Measurements from ENCODE around the gene PRPH. TPM values are rescaled to one million over a fixed set of nuclear protein-coding genes. Genes with fewer than 3 reads are reported as not detected.
"Not testable (repeated sequence)": the region's sequence is repeated elsewhere in the genome, so short reads cannot be mapped to it uniquely, and the experiment has no call there.

Gene PRPH
- total RNA-seq, 1 experiment from 2014 or later: 0.10 TPM

GRCh38 chr12:49332891-49333371 lies 38.0 kb downstream of the PRPH start:
- no peak for DNase-seq (ENCODE audit: low spot score)

DNA sequence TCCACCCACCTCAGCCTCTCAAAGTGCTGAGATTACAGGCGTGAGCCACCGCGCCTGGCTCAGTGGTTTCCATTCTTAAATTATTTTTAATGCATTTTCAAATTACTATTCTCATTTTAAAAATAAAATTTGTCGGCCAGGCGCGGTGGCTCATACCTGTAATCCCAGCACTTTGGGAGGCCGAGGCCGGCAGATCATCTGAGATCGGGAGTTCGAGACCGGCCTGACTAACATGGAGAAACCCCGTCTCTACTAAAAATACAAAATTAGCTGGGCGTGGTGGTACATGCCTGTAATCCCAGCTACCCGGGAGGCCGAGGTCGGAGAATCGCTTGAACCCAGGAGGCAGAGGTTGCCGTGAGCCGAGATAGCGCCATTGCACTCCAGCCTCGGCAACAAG lies 38.8 kb downstream of the PRPH start:
- not testable (repeated sequence) for DNase-seq (ENCODE audit: low spot score)

DNA sequence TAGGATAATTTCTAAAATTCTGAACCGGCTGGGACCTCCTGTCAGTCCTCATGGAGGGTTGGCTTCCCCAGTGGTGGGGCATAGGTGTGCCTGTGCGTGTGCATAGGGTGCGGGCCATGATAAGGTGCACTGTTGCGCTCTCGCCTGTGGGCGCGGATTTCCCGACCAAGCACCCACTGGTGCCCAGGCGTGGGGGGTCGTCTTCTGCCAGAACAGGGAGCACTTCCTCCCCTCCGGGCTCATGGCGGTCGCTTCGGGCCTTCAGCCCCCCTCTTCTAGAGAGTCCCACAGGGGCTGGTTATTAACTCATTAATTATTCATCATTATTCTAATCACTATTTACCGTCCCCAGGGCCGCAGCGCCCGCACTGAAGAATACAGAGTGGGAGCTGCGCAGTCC lies 39.3 kb downstream of the PRPH start:
- DNase-seq (ENCODE audit: low spot score): no peak

- no peak for DNase-seq (ENCODE audit: low spot score)
Measured at GRCh38 chr12:49334681-49335080, 39.7 kb downstream of the PRPH start.

DNA sequence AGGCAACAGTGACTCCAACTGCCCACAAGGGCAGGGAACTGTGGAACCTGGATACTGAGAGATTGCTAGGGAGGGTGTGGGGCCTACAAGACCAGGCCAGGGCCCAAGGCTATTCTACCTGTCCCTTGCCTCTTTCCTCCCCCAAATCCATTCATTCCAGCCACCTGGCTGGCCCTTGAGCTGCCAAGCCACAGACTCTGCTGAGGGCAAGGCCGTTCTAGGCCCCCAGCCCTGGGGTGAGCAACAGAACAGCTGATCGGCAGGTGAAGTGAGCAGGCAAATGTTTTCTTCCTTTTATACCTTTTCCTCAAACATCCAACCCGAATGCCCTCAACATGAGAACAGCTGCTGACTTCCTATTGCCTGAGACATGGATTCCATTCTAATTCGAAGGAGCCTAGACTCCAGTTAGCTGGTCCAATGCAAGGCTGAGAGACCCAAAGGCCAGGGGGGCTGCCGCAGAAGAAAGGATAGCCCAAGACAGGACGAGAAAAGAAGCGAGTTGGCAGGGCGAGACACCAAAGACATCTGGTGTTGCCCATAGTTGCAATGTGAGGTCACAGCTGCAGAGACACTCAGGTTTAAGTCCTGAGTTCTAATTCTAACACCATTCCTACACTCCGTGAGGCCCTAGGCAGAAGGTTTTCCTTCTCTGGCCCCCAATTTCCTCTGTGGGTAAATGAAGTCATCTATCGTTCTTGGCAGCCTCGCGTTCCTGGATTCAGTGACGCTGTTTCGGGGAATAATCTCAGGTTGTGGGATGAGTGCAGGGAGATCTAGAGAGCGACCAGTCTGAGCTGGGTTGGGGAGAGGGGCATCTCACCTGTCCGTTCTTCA lies 40.4 kb downstream of the PRPH start:
- no peak for DNase-seq (ENCODE audit: low spot score)

- no peak for DNase-seq (ENCODE audit: low spot score)
Measured at GRCh38 chr12:49335955-49336644, 41.2 kb downstream of the PRPH start.

- DNase-seq (ENCODE audit: low spot score): peak; percentile 48
Measured at GRCh38 chr12:49336645-49337584, 42.0 kb downstream of the PRPH start, which contains the start of gene C1QL4. C1QL4 (minus strand) TSS chr12:49337188; CDS start chr12:49336477, 711 bp downstream.

DNA sequence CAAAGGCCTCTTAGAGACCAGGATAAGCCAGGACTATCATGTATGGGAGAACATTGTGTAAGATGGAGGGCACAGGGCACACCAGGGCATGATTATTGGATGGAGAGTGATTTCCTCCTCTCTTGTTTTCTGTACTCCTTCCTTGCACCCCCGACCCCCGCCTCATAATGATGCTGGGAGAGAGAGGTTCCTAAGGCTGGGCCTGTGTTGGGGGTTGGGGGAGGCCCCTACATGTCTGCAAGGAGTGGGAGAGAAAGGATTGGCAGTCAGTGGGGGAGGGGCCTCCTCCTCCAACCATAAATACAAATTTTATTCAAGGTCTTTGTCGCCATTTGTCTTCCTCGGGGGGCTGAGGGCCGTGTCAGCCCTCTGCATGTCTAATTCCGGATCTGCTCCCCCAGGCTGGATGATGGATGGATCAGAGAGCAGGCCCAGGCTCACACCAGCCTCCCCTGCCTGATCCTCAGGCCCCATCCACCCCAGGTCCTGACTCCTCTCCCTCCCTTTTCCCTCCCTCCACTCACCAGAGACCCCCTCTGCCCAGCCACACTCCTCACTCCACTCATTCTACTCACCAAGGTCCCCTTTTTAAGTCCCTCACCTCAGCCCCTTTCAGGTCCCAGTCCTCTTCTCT lies 44.0 kb downstream of the PRPH start:
- DNase-seq (ENCODE audit: low spot score): no peak

DNA sequence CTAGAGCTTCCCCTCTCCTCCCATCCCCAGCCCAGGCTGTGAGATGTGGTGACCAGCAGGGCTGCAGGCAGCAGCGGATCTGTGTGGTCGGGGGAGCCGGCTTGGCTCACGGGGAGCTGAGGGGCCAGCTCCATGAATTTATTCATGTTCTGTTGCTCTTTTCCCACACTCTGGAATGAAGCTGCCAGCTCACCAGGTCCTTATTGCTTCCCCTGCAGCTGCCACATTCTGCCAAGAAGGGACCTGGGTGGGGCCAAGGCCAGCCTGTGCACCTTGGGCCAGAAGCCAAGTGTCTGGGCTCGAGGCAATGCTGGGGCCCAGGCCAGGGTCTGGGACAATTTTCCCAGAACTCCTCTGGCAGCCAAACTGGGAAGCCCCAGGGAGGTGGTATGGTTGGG lies 44.5 kb downstream of the PRPH start:
- DNase-seq (ENCODE audit: low spot score): peak; percentile 29

DNA sequence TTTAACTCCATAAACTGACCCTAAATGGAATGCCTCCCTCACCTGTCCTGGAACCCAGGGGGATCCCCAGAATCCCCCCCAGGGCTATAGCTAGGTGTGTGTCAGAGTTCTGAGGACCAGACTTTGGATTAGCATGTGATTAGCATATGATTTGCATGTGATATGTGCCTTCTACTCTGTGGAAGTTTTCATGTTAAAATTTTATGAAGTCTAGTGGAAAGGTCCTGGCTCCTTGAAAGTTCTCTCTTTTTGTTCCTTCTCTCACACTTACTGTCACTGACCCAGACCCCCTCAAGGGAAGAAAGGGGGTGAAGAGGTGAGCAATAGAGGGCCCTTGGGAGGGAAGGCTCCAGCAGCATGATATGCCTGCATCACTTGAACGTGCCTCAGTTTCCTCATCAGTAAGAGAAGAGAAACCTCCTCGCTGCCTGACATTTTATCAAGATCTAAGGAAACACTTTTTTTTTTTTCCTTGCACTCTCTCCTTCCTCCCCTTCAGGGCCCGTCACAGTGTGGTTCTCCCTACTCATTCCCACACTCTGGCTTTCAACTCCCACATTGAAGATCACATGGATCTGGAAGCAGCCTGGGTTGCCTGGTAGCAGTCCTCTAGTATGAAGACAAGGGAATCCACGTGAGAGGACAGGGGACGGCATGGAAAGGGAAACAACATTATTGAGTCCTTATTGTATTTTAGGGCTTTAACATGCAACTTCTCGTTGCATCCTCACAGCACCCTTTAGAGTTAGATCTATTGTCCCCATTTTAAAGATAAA lies 45.3 kb downstream of the PRPH start:
- no peak for DNase-seq (ENCODE audit: low spot score)

- DNase-seq (ENCODE audit: low spot score): no peak
Measured at GRCh38 chr12:49340971-49341776, 46.2 kb downstream of the PRPH start.

DNA sequence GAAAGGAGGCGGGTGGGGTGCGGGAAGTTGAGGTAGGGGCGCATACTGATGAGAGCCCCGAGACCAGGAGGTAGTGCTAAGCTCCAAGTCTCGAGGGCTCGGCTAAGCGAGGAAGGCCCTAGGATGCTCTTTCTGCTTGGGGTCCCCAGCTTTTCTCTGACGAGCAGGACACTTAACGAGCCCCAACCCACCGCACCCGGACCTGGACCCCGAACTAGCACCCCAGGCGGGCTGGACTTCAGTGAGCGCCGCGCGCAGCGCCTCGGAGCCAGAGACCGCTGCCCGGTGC lies 46.8 kb downstream of the PRPH start:
- DNase-seq (ENCODE audit: low spot score): no peak

- peak; percentile 37 for DNase-seq (ENCODE audit: low spot score)
Measured at GRCh38 chr12:49342066-49342913, 47.3 kb downstream of the PRPH start.

DNA sequence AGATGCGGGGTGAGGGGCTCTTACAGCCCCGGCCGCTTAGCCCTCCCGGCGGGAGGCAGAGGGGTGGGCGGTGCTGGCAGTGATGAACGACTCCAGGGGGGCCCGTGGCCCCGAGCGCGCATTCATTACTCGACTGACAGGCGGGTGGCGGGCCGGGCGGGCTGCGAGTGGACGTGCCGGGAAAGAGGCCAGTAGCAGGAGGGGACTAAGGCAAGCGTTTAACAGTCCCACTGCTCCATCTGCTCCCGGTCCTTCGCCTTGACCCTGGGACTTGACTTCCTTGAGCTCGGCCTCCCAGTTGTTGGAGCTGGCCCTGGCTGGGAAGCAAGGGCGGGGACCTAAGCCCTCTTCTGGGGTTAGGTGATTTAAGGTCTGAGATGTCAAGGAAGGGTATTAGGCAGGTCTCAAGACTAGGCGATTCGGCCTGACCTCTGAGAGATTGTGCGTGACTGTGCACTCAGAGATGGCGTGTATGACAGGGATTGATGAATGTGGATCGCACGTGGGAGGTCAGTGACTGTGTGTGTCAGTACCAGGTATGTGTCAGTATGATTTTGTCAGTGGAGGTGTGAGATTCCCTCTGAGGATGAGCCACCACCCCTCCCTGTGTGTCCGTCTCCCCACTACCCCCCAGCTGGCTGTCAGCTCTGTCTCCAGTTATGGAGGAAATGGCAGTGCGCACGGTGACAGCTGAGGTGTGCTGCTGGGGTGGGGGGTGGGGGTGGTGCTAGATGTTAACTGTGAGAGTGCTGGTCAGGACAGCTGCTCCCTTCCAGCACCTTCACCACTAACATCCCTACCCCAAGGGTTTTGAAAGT lies 48.2 kb downstream of the PRPH start:
- DNase-seq (ENCODE audit: low spot score): no peak

GRCh38 chr12:49344486-49345050 lies 49.6 kb downstream of the PRPH start:
- DNase-seq (ENCODE audit: low spot score): no peak

- no peak for DNase-seq (ENCODE audit: low spot score)
Measured at GRCh38 chr12:49345051-49345824, 50.3 kb downstream of the PRPH start.
